VCaP (cell line): ENCODE measurements around the gene PURA.

Experiments used
- H3K27ac ChIP-seq: fragments of 450-650 bp; 2 replicates; pipeline ENCODE4 v1.5.1; 2017
- TF ChIP-seq, protein P1 (sequence below): fragments of 450-650 bp; conservative IDR thresholded peaks from 2 replicates; pipeline ENCODE4 v1.5.1; 2017; ENCODE audit warnings: mild to moderate bottlenecking, moderate library complexity

PURA gene

DNA sequence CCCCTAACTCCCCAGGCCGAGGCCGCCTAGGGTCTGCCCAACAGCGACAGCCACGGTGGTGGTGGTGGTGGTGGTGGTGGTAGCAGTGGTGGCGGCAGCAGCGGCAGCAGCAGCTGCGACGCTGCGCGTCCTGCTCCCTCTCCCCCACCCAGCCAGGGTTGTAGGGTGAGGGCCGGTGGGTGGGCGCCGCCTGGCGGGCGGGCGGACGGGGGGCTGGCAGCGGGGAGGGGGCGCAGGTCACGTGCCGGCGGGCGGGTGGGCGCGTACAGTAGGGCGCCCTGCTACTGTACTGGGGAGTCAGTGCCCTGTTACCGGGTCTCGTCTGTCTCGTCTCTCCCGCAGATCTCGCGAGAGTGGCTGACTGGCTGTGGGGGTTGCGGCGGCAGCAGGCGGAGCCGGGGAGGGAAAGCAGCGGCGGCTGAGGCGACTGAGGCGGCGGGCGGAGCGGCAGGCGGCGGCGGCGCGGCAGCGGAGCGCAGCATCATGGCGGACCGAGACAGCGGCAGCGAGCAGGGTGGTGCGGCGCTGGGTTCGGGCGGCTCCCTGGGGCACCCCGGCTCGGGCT lies at the start of gene PURA:
TSS of gene PURA (plus strand) at position 411 of the 565 bp plus-strand sequence. CDS start at position 484, 73 bp downstream.
- TF ChIP-seq, protein P1, sequence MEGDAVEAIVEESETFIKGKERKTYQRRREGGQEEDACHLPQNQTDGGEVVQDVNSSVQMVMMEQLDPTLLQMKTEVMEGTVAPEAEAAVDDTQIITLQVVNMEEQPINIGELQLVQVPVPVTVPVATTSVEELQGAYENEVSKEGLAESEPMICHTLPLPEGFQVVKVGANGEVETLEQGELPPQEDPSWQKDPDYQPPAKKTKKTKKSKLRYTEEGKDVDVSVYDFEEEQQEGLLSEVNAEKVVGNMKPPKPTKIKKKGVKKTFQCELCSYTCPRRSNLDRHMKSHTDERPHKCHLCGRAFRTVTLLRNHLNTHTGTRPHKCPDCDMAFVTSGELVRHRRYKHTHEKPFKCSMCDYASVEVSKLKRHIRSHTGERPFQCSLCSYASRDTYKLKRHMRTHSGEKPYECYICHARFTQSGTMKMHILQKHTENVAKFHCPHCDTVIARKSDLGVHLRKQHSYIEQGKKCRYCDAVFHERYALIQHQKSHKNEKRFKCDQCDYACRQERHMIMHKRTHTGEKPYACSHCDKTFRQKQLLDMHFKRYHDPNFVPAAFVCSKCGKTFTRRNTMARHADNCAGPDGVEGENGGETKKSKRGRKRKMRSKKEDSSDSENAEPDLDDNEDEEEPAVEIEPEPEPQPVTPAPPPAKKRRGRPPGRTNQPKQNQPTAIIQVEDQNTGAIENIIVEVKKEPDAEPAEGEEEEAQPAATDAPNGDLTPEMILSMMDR: peak; percentile 38; the same call in 1 of the 2 replicates
- H3K27ac ChIP-seq: peak within 1 kb of the TSS; percentile 94

DNA sequence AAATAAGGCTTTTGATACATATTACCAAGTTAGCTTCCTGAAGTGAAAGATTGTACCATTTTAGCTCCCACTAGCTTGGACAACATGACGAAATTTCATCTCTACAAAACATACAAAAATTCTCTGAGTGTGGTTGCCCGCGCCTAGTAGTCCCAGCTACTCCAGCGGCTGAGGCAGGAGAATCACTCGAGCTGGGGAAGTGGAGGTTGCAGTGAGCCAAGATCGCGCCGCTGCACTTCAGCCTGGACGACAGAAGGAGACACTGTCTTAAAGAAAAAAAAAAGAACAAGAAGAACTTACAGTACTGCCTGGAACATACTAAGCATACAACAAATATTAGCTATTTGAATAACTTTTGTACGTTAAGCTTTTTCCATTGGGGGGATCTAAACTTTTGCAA lies 41.1 kb upstream of the PURA start:
- TF ChIP-seq, protein P1: no peak
- H3K27ac ChIP-seq: no peak overlapping the region

DNA sequence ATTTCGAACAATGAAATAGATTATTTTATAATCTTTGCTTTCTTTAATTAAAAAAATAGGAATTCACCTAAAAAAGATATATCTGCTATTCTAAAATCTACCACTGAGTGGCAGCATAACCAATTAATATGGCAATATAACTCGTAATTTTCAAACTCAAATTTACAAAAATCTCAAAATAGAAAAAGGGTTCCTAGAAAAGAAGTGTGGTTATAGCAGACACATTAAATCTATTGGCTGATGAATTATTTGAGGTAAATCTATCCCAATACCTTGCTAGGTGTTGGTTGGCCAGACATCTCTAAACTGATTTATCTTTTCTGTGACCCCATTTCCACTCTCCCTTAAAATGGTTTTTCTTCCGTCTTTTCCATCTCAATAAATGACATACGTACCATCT lies 40.6 kb upstream of the PURA start:
- TF ChIP-seq, protein P1: peak; percentile 76
- H3K27ac ChIP-seq: no peak overlapping the region

DNA sequence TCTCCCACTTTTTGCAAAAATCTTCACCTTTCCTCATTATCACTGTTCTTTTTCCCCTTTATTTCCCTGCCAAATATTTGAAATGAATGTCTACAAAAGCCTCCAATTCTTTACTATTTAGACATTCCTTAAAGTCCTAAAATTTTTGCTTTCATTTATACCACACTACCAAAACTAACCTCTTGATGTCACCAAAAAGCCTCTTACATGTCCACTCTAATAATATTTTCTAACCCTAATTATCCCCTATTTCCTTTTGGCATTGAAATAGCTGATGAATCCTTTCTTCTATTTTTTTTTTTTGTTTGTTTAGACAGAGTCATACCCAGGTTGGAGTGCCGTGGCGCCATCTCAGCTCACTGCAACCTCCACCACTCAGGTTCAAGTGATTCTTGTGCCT lies 38.5 kb upstream of the PURA start:
- H3K27ac ChIP-seq: no peak overlapping the region
- TF ChIP-seq, protein P1: peak; percentile 68

DNA sequence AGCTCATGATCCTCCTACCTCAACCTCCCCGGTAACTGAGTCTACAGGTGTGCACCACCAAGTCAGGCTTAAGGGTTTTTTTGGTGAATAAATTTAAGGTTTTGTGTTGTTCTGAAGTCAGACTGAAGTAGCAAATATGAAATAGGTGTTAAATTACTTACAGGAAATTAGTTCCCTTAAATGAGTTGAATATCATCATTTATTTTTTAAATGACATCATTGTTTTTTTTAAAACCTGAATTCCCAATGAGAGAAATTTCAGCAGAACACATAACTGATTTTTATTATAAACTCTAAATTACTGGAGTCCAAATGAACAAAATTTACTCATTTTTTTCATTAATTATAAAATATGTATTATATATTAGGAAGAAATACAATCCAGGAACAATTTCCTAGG lies 37.8 kb upstream of the PURA start:
- TF ChIP-seq, protein P1: no peak
- H3K27ac ChIP-seq: no peak overlapping the region

DNA sequence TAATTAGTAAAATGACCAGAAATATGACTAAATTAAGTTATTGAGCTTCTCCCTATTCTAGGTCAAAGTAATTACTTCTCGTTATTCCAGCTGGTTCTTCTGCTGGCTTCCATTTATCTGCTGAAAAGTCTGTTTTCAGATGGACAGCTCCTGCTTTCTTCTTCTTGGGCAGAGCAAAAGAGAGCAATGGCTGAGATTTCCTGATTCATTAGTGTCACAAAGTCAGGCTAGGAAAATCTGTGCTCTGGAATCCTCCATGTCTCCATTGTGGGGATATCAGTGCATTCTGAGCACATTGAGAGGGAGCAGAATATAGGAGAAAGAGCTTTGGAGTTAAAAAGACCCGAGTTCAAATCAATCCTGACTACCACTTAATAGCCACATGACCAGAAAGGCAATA lies 37.1 kb upstream of the PURA start:
- no peak overlapping the region for H3K27ac ChIP-seq
- TF ChIP-seq, protein P1: no peak

DNA sequence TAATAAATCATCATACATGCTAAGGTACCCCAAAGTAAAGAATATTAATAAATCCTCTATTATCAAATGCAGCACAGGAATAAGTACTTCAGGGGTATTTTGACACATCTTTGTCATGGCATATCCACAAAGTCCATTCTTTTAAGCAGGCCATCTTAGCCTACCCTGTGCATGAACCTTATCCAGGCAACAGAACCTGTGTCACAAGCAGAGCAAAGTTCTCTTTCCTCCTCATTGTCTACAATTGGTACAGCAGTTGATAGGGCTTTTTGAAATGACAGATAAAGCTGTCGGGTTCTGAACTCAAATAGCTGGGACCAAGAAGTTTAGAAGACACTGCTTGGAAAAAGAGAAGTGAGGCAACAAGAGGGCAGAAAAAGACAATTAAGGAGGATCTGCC lies 30.8 kb upstream of the PURA start:
- TF ChIP-seq, protein P1: no peak
- H3K27ac ChIP-seq: no peak overlapping the region

DNA sequence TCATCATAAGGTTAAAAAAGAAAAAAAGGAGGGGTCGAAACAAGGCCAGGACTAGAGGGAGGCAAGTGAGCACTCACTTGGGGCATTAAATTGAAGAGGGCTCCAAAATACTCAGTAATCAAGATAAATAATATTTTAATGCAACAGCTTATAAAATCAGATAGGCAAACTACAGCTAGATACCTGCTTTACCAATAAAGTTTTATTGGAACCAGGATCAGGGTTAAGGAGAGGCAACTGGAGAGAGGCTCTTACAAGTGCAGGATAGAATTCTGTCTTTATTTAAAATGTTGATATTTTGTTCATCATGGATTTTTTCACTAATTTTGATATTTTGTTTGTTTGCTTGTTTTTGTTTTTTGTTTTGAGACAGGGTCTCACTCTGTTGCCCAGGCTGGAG lies 30.3 kb upstream of the PURA start:
- TF ChIP-seq, protein P1: no peak
- no peak overlapping the region for H3K27ac ChIP-seq
